ENCODE measurements around the gene ANG.

GRCh38 chr14:20676072-20676471, 12.5 kb upstream of the ANG start:
- TF ChIP-seq CTCF (IDR thresholded peaks at IDR 0.05) (no peak), POLR2A (IDR thresholded peaks at IDR 0.05) (no peak)
